Activated CD8-positive, alpha-beta memory T cell treated with anti-CD3 and anti-CD28 coated beads, Interleukin-2, amount 50 U/mL, for 1 hour (primary cell): ENCODE results near the gene GDF7.

Experiments
- DNase-seq: peaks from one replicate; pipeline ENCODE4 v3.0.0-alpha.2; 2020; ENCODE audit errors: extremely low read depth

Gene GDF7

DNA sequence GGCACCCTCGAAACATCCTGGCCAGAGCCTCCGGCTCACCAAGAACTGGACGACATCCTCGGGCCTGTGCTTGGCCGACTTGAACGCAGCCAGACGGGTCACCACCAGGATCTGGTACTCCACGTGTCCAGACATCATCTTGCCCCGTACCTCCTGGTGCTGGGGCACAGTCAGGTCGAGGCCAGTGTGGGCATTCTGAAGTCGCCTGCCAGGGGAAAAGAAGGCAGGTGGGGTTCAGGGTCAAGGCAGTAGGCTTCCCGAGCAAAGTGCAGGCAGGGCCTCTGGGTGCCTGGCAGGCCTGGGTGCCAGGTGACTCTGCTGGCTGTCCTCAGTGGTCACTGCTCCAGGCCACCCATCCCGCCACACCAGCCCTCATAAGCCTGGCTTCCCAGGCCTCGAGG is 21.6 kb upstream of the GDF7 start:
- no peak for DNase-seq

DNA sequence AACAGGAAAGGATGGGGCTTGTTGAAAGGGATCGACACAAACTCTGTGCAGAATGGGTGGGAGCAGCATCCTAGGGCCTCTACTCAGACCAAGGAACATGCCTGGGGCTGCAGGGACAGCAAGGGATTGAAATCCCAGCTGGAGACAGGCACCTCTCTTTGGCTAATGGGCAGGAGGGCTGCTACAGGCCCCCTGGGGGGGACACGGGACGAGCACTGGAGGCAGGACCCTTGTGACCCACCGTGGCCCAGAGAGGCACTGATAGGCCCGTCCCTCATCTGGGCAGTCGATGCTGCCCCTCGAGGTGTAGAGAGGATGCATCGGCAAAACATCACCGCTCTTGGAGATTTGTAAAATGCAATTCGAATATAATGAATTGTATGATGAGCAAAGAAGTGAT is 21.2 kb upstream of the GDF7 start:
- no peak for DNase-seq

DNA sequence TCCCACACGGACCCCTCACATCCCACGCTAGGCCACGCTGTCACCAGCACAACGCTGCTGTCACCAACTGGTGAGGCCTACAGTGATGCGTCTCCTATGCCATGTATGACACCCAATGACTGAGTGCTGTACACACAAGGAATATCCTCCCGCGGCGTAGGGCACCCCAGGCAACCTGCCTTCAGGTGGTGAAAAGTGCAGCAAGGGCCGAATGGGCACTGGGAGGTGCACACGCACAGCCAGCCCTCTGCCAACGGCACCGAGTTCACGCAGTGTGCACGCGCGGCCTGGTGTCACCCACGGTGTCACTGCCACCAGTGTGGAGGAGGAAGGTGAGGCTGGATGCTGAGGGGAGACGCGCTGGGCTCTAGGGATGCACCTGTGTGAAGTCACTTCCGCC is 20.5 kb upstream of the GDF7 start:
- no peak for DNase-seq

DNA sequence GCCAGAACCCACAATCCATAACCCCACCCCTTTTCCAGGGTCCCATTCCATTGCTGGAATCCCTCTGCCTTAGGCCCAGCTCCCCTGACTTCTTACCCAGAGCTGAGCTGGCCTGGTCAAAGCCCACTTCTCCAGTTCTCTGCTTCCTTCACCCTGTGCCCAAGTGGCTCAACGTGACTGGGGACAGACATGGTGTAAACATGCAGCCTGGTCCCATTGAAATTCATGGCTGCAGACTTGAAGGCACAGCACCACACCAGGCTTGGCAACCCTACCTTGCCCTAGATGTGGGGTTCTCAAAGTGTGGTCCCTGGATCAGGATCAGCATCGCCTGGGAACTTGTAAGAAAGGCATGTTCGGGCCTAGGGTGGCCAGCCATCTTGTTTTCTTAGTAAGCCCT is 19.7 kb upstream of the GDF7 start:
- DNase-seq, result no peak

DNA sequence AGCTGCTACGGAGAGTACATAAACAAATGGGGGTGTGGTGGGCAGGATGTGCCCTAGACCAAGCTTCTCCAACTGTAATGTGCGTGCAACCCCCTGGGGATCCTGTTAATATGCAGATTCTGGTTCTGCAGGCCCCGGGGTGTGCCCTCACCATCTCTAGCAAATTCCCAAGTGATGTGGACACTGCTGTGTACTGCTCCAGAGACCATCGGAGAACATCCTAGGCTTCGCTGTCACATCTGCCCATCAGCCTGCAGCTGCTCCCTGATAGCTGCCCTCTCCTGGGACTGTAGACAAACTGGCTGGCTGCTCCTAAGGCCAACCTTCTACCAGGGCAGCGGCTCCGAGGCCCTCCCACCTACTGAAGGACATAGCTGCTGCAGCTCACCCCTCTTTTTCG is 19.2 kb upstream of the GDF7 start:
- no peak for DNase-seq

DNA sequence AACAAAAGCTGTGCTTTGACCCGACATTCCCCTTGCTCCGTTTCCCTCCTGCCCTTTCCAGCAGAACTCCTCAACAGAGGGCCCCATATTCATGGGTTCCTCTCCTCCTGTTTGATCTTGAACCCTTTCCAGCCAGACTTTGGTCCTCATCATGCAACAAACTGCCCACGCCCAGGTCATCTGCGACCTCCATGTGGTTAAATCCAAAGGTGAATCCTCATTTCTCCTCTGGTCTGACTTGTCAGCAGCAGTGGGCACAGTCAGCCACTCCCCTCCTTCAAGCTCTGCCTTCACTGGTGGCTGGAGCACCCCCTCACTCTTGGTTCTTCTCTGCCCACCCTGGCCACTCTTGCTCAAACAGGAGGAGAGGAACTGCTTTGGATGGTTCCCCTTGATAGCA is 18.7 kb upstream of the GDF7 start:
- no peak for DNase-seq

DNA sequence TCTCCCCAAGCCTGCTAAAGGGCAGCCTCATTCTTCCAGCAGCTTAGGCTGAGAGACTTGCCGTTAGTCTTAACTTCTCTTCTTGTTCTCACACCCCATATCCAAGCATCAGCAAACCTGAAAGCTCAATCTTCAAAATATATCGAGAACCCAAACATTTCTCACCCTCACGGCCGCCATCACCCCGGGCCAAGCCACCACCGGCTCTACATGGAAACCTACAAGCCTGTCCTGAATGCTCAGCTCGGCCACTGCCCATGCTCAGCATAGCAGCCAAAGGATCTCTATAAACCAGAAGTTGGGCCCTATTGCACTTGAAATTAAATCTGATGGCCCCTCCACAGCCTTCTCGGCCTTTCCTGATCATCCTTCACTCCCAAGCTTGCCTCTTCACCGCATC is 18.1 kb upstream of the GDF7 start:
- DNase-seq, result no peak

DNA sequence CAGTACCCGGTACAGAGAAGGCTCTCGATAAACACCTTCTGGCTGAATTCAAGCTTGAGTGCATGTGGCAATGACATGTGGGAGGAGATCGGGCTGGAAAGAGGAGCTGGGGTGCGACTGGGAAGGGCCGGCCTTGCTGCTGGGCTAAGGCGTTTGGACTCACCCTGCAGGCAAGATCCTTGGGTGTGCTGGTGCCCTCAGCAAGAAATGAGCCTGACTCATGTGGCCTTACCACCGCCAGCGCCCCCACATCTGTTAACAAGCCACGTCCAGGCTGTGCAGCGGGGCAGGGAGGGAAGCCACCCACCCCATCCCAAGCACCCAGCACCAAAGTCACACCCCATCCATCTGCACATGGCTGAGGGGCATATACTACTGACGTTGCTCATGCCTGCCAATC is 17.4 kb upstream of the GDF7 start:
- DNase-seq, result no peak

DNA sequence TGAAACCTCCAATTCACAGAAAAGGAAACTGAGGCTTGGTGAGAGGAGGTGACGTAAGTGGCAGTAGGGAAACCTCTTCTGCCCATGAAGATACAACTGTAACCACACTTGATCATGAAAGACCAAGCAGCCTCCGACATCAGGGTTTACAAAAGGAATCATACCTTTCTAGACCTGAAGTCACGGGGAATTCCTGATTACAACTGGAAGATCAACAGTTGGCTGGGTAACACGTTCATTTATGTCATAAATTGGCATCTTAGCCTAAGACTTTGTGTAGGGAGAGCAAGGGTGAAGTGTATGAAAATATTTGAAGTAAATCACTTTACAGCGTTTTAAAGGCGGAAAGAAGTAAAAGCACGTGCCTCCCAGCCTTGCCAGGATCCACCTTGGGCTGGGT is 17.0 kb upstream of the GDF7 start:
- DNase-seq, result no peak

DNA sequence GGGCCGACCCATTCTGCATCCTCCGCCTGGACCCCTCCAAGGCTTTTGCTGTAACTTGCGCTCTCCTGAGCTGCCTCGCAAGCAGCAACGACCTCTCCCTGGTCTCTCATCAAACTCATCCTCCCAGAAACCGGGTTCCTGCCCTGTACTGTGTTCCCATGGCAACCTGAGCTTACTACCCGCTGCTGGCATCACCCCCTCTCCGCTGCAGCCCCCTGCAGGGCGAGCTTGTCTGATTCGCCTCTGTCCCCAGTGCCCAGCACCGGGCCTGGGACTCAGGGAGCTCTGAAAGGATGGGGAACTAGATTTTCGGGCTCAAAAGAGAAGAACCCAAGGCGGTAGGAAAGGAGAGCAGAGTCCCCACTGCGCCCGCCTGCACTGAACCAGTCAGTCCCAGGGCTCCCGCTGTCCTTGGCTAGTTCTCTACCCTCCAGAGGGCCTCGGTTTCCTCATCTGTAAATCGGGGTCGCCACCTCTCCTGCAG is 16.5 kb upstream of the GDF7 start:
- DNase-seq, result peak; percentile 12

DNA sequence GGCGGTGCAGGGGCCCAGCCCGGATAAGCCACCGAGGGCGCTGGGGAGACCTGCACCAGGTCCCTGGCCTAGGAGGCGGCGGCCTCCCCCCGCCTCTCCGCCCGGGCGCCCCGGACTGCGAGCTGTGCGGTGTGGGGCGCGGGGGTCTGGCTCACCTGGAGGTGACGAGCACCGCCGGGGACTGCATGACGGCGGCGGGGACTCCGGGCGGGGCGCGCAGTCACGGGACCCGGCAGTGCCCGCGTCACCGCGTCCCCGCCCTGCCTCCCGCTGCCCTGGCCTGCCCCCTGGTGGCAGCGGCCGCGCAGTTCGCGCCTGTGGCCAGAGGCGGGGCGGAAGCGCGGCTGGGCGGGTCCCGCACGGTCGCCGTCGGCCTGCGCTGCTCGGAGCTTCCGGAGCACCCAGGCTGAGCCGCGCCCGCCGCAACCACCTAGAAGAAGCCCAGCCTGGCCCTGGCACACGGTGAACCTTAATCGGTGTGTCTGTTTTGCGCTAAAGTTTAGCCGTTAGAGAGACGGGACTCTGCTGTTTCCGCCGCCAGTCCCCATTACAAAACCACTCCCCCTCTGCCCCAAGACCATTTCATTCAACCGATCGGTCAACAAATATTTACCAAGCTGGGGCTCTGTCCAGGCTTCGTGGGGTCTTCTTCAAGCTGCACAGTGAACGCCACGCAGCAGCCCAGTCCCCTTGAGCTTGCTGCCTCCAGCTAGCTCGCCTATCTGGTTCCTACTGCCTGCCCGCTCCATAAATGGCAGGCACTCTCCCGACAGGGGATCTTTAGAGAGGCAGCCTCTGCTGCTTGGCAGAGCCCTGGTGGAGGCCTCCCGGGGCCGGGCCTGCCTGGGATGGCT is 15.8 kb upstream of the GDF7 start, which contains the start of gene HS1BP3:
Gene HS1BP3, minus strand, starts transcription at position 222 of the 854 bp plus-strand sequence. Its CDS starts 35 bp downstream, at position 187.
- peak; percentile 57 for DNase-seq

DNA sequence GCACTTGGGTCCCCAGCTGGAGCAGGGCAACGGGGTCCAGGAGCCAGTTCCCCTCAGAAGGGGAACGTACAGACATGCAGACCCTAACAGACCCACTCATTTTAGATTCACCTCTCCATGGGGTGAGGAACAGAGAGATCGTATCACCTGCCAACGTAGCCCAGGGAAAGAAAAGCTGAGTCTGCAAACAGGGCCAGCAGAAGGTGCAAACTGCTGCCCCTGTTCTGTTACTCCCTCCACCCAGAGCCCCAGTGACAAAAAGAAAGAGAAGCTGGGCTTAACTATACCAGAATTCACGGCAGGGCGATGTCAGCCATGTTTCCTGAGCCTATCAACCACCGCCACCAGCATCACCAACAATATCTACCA is 15.2 kb upstream of the GDF7 start:
- DNase-seq, result no peak

DNA sequence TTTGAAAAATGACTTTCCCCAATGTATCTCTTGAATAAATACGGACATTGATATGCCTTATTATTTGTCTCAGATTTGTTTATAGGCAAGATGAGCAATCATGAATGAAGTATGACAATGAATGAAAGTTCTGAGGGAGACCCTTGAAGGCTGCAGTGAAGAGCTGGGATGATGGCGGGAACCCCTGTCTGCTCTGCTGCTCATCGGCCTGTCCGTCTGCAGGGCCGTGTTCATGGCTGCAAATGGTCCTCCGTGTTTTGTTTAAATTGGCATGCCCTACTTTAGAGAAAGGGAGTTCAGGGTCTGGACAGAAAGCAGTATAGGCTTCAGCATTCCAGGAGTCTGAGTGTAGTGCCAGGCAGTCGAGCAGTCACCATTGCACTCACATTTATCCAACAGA is 14.8 kb upstream of the GDF7 start:
- no peak for DNase-seq

DNA sequence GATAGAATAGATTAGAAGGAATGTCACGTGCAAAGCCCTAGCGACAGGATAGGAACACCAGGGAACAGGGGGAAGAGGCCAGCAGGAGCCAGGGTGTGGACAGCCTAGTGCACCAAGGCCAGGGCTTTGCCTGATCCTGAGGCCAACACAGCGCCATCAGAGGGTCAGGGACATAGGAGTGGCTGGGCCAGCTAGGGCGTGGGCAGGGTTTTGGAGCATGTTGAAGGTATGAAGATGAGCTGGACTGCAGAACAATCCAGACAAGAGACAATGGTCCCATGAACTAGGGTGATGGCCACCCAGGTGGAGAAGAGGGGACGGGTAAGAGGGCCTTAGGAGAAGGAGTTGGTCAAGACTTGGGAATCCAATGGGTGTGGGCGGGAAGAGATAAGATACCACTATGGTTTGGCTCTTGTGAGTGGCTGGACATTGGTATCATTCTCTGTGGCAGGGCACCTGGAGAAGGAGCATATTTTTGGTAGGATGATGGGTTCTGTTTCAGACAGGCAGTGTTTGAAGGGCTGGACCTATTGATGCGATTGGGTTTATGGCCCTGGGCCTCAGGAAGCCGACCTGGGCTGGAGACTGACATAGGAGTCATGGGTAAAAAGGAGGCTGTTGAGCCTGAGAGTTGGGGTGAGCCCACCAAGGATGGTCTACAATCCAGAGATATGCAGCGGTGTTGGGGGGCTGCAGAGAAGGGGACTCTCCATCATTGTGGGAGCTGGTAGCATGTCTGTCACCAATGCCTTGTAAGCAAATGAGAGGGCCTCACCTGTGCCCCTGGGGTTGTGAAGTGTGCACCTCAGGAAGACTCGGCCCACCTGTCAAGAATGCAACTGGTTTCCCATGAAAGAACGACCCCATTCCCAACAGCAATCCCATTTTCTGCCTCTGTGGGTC is 14.0 kb upstream of the GDF7 start:
- DNase-seq, result no peak

DNA sequence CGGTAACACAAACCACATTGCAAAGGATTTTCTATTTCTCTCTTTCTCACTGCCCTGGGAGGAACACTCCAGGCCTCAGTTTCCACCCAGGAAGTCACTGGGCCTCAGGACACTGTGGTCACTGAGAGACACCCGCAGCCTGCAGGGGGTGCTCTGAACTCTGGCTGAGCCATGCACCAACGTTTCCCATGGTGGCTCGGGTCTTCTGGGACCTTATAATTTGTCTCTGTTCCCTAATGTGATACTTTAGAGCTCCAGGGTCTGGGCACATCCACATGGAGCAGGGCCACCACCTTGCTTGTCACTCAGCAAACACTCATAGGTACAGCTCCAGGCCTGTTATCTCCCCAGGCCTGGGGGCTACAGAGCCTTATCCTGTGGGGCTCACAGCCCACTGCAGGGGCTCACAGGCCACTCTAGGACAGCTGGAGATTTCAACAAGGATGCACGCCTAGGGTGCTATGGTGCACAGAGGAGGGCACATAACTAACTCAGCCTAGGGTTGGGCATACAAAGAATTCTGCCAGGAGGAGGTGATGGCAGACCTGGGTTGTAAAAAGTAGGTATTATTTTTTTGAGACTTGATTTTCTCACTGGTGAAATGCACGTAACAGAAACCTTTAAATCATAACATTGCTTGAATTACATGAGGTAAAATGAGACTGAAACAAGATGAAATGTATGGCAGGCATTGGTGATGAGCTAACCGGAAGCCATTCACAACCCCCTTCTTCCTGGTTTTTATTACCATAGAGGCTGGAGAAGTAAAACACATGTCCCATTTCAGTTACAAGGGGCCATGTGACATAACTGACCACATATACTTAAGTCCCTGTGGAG is 13.0 kb upstream of the GDF7 start:
- no peak for DNase-seq

DNA sequence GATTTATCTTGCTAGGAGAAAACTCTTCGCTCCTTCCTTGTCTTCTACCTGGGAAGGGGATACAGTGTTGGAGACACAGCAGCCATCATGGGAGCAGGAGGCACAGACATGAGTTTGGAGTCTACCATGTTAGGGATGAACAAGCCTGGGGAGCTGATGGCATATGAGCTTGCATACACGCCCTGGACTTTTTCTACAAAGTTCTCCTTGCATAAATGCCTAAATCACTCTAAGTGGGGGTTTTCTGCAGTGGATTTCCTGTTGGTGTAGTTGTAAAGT is 12.5 kb upstream of the GDF7 start:
- no peak for DNase-seq

DNA sequence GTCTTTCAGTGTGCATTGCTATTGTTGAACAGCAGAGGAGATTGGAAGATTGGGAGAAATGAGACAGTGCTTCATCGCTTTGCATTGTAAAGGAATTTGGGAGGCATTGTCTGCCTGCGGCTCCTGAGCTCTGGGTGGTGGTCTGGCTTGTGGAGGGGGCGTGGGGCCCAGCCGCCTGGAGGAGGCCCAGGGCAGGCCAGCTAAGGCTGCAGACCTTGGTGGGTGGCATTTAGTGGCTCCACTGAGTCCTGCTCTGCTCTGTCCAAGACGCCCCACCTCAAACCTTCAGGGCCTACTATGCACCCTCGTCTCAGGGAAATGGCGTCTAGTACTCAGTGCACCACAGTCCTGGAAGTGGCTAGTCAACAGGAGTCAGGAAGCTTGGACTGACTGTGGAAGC is 10.4 kb upstream of the GDF7 start:
- DNase-seq, result no peak

DNA sequence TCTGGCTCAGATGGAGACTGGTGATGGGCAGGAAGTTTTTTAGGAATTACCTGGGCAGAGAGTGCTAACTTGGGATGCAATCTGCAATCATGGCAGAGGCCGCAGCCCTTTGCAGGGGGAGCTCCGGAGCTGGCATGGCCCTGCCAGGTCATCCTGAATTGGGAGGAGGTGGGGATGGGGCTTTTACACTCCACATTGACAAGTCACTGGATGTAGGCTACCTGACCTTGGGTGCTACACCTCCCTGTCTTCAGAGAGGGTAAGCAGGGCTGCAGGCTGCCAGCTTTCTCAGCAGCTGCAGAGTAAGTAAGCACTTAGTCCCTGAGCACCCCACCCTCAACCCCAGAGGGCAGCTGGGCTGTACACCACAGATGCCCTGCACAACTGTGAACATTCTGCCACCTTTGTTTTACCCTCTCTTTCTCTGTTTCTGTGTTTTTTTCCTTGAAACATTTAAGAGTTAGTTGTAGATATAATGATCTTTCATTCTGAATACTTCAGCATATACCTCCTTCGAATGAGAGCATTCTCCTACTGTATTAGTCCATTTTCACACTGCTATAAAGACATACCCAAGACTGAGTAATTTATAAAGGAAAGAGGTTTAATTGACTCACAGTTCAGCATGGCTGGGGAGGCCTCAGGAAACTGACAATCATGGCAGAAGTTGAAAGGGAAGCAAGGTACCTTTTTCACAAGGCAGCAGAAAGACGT is 9.3 kb upstream of the GDF7 start:
- no peak for DNase-seq

DNA sequence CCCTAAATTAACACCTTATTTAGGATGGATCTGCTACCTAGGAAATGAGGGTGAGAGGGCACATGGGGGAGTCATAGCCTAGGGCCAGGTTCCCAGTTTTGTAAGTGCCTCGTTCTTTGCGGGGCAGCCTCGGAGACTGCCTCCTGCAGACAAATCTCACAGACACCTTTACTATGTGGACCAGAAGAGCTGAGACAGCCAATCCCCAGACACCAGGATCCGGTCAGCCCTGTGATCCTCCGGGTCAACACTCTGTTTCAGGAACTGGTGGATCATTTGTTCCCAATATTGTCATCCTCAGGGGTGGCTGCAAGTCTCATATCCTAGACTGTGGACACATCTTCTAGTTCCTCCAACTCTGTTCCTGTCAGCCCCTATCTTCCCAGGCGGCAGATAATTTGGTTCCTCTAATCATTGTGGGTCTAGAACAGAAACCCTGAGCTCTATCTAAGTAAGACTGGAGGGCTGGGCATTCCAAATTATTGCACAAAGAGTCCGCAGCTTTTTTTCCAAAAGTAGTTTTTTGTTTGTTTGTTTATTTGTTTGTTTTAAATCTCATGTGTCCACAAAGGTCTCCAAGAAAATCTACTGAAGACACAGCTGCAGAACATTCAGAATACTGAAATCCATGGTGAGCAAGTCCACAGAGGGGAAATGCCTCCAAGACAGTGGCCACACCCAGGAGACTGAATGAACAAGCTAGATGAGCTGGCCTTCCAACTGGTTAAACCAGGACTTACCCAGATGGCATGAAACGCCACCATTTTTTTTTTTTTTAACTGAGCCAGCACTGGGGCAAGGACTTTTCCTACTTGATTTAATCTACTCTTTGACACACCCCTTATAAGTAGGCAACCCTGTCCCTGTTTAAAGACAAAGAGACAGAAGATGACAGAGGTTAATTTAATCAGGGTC is 6.2 kb upstream of the GDF7 start:
- DNase-seq, result no peak
